CD4-positive, alpha-beta T cell treated with Interleukin-15 for 4 hours (primary cell): ENCODE results near the gene IL23A.

Experiments
- DNase-seq: peaks from one replicate; pipeline ENCODE4 v3.0.0-alpha.2; 2020; ENCODE audit warnings: low spot score

Gene IL23A

DNA sequence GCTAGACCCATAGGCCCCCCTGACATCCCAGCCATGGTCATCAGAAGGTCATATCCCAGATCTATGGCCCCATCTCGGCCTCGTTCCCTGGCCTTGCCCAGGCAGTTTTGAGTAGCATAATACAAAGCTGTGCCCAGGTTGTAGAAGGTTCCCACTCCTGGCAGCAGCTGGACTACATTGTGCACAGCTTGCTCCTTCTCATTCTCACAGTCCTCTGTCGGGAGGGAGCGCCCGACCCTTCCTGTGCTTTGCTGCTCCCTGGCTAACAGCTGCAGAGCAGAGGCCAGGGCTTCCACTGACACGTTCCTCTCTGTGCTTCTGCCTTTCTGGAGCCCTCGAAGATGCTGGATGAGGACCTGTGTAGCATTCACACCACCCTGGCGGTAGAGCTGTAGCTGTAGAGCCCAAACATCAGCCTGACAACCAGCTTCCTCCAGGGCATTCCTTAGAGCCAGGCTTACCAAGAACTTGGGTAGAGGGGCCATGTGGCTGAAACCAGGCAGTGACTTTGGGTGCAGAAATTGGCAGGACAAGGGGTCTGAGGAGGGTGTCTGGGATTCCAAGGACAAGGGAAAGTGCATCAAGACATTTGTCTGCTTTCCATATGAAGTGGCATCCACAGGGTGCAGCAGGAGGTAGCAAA lies 22.9 kb downstream of the IL23A start:
- no peak for DNase-seq

DNA sequence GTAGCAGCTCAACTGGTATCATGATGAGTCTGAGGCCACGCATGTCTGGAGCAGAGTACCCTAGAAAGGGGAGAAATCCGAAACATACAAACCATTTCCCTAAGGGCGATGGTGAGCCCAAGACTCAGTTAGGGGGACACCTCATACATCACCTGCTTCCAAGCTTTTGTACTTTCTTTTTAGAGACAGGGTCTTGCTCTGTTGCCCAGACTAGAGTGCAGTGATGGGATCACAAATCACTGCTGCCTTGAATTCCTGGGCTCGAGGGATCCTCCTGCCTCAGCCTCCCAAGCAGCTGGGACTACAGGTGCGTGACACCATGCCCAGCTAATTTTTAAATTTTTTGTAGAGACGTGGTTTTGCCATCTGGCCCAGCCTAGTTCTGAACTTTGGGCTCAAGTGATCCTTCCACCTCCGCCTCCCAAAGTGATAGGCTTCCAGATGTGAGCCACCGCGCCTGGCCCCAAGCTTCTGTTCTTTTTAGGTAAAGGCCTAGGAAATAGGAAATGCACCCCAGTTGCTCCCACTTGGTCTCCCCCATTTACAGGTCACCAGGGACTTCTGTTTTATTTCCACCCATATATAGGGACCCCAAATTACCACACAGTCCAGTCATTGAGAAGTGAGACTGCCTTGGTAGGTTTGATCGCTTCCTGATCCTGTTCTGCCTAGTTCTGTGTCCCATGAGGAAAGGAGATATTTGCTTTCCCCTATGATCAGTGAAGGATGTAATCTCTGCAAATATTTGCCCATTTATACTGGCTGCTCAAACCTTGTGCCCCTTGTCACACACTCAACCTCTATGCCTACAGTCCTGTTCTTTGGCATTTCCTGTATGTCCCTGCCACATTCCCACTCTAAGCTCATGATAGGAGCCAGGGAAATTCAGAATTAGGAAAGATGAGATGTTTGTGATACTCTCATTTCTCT lies 23.7 kb downstream of the IL23A start, which contains the start of gene APOF:
Gene APOF, minus strand, starts transcription at position 728 of the 930 bp plus-strand sequence. Its CDS starts 112 bp downstream, at position 616.
- DNase-seq: no peak

DNA sequence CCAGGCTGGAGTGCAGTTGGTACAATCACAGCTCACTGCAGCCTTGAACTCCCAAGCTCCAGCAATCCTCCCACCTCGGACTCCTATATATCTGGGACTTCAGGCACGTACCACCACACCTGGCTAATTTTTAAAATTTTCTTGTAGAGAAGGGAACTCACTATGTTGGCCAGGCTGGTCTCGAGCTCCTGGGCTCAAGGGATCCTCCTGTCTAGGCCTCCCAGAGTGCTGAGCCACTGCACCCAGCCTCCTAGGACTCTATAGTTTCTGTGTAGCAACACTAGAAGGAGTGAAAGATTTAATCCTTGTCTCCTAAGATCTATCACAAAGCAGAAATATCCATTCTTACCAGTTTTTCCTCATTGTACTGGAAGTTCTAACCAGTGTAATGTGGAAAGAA lies 28.3 kb downstream of the IL23A start:
- DNase-seq: no peak

DNA sequence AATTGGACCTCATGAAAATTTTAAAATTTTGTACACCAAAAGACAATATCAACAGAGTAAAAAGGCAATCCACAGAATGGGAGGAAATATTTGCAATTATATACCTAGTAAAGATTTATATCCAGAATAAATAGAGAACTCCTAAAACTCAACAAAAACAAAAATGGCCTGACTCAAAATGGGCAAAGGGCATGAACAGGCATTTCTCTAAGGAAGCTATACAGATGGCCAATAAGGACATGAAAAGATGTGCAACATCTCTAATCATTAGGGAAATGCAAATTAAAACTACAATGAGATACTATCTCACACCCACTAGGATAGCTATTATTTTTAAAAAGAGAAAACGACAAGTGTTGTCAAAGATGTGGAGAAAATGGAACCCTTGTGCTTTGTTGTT lies 34.8 kb downstream of the IL23A start:
- DNase-seq: no peak

DNA sequence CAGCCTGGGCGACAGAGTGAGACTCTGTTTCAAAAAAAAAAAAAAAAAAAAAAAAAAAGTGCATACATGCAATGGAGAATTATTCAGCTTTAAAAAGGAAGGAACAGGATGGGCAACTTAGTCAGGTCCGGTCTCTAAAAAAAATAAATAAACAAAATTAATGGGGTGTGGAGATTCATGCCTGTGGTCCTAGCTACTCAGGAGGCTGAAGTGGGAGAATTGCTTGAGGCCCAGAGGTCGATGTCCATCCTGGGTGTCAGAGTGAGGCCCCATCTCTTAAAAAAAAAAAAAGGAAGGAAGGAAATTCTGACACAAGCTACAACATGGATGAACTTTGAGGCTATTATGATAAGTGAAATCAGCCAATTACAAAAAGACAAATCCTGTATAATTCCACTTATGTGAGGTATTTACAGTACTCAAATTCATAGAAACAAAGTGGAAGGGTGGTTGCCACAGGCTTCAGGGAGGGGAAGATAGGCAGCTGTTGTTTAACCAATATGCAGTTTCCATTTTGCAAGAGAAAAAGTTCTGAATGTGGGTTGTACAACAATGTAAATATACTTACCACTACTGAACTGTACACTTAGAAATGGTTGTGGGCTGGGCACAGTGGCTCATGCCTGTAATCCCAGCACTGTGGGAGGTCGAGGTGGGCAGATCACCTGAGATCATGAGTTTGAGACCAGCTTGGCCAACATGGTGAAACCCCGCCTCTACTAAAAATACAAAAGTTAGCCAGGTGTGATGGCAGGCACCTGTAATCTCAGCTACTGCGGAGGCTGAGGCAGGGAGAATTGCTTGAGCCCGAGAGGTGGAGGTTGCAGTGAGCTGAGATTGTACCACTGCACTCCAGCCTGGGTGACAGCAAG lies 36.3 kb downstream of the IL23A start:
- no peak for DNase-seq

DNA sequence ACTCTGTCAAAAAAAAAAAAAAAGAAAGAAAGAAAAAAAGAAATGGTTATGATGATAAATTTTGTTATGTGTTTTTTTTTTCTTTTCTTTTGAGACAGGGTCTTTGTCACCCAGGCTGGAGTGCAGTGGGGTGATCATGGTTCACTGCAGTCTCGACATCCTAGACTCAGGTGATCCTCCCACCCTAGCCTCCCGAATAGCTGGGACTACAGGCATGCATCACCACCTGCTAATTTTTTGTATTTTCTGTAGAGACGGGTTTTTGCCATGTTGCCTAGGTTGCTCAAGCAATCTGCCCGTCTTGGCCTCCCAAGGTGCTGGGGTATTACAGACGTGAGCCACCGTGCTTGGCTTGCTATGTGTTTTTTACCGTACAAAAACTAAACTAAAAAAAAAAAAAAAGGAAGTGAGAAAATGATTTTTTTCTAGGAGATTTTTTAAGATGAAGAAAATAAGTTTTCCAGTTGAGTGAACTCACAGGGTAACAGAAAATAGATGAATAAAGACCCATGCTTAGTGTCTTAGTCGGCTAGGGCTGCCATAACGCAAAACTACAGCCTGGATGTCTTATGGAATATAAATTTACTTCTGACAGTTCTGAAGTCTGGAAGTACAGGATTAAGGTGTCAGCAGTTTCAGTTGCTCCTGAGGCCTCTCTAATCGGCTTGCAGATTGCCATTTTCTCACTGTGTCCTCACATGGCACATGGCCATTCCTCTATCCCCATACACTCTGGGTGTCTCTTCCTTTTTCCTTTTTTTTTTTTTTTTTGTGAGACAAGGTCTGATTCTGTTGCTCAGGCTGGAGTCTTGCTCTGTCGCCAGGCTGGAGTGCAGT lies 37.1 kb downstream of the IL23A start:
- DNase-seq: no peak

DNA sequence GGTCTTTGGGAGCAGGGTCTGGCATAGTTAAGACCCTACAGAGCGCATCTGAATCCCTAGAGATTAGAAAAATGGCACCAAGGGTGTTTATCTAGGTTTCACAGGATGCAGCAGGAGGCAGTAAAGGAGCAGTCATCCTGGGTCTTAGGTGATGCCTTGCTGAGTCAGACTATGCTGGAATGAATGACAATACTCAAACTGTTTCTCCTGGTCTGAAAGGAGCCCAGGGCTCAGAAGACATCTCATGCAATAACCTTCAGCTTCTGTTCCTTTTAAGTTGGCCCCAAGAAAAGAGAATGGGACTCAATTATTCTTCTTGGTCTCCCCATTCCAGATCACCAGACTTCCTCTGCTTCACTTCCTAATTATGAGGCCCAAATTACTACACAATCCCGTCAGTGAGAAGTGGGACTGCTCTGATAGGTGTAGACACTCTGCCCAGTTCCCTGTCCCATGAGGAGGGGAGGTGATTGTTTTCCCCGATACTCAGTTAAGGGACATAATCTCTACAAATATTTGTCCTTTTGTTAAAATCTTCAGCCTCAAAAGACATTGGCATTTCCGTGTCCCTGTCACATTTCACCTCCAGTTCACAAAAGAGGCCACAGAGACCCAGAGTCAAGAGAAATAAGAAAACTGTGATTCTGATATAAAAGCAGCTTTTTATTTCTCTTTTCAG lies 38.8 kb downstream of the IL23A start:
- DNase-seq: no peak

DNA sequence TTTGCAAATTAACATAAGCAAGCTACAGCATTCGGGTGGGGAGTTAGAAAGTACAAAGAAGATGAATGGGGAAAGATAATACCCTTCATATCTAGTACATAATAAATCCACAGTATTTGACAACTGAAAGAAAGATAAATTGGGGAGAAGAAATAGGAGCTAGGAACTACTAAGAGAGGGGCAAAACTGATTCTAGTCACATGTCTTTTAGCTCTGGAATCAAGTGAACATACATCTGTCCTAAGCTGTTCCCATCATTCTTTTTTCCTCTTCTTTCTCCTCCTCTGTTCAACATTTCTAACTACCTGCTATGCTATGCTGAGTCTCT lies 39.3 kb downstream of the IL23A start:
- DNase-seq: no peak

DNA sequence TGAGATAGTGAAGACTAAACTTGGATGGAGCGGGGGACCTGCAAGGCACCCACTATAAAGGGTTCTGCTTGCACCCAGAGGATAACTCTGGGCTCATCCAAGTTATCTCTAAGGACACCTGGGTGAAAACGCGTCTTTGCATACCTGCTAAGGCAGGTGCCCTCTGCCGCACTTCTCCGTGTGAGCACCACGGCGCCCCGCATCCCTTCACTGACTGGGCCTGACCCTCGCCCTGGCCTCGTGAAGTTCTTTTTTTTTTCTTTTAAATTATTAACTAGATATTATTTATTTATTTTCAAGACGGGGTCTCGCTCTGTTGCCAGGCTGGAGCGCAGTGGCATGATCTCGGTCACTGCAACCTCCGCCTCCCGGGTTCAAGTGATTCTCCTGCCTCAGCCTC lies 43.9 kb downstream of the IL23A start:
- DNase-seq: no peak

DNA sequence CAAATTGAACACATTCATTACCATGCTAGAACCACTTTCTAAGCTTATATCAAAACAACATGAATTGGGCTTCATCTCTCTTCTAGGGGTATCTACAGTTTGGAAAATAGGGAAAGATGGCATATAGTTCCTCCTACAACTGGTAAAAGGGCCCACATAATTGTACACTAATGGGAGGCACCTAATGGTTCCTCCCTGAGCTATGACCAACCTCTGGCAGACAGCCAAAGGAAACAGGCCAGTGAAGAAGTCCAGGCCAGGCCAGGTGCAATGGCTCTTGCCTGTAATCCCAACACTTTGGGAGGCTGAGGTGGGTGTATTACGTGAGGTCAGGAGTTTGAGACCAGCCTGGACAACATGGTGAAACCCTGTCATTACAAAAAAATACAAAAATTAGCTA lies 47.2 kb downstream of the IL23A start:
- DNase-seq: no peak

DNA sequence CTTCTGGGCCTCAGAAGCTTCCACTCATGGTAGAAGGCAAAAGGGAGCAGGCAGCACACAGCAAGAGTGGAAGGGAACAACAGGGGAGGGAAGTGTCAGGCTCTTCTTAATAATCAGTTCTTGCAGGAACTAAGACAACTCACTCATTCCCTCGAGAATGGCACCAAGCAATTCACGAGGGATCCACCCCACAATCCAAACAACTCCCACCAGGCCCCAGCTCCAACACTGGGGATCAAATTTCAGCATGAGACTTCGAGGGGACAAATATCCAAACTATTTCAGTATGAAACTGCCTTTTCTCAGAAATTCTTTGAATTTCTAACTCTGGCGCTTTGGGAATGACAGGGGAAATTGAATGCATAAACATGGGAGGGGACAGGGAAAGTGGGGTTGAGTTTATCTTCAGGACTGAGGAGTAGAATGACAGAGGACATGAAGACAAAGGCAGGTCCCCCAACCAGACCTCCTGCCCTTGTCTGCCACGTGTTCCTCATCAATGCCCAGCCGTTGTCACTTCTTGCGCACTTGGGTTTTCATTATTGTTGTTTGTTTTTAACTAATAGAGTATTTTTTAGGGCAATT lies 48.6 kb downstream of the IL23A start:
- no peak for DNase-seq

DNA sequence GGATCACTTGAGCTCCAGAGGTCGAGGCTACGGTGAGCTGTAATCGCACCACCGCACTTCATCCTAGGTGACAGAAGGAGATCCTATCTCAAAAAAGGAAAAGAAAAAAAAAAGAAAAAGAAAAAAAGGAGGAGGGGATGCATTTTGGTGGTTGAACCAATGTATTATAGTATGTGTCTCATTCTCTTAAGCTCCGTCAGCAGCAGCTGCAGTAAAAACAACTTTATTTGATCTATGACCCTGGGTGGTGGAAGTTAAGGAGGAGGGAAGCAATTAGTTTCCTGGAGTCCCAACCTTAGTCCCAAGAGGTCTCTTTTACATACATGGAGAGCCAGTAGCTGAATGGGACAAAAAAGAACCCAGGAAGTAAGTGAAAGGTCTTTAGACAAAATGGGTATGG lies 50.7 kb downstream of the IL23A start:
- no peak for DNase-seq
